AG09319 (cell line): Measurements from ENCODE around the gene GNB2.

ENCODE experiments used
- DNase-seq: peaks from one replicate; pipeline ENCODE4 v3.0.0-alpha.2; 2010; ENCODE audit warnings: low read depth; ENCODE audit errors: extremely low read depth
- CTCF ChIP-seq: IDR thresholded peaks from 2 replicates; pipeline ENCODE4 v1.5.1; 2011; ENCODE audit warnings: low read depth, mild to moderate bottlenecking, inconsistent platforms, low read length, moderate library complexity

Gene GNB2

GRCh38 chr7:100632951-100633717 is 40.4 kb upstream of the GNB2 start:
- TF ChIP-seq CTCF: peak; percentile 36
- no peak for DNase-seq

GRCh38 chr7:100639995-100640516 is 33.5 kb upstream of the GNB2 start:
- no peak for TF ChIP-seq CTCF
- no peak for DNase-seq

- no peak for DNase-seq
- no peak for TF ChIP-seq CTCF
These were observed 32.8 kb upstream of the GNB2 start for GRCh38 chr7:100640517-100641440.

- TF ChIP-seq CTCF: no peak
- no peak for DNase-seq
These were observed 32.1 kb upstream of the GNB2 start, which contains the start of gene TFR2 for GRCh38 chr7:100641463-100641859. TFR2 (minus strand) TSS chr7:100641552; CDS start chr7:100641509, 43 bp downstream.

GRCh38 chr7:100641860-100642533 is 31.5 kb upstream of the GNB2 start:
- no peak for TF ChIP-seq CTCF

GRCh38 chr7:100642534-100642907 is 31.0 kb upstream of the GNB2 start:
- no peak for TF ChIP-seq CTCF
- DNase-seq: no peak

More at GRCh38 chr7:100641860-100642533, 31.5 kb upstream of the GNB2 start:
- DNase-seq: no peak
